Measurements from ENCODE around the gene CDKN2D.

Gene CDKN2D

GRCh38 chr19:10566658-10567410 is 1.9 kb downstream of the CDKN2D start:
- no peak for TF ChIP-seq CTCF (IDR thresholded peaks at IDR 0.05; ENCODE audit: insufficient read depth, low read depth, low read length, missing control alignments)
- peak; percentile 91 for DNase-seq (ENCODE audit: low read depth)
- peak overlapping the region; percentile 98 for H3K4me3 ChIP-seq (ENCODE audit: low read depth, low read length)

- H3K4me3 ChIP-seq (ENCODE audit: low read depth, low read length) = peak overlapping the region; percentile 98
- no peak for TF ChIP-seq CTCF (IDR thresholded peaks at IDR 0.05; ENCODE audit: insufficient read depth, low read depth, low read length, missing control alignments)
- DNase-seq (ENCODE audit: low read depth) = no peak
Observed at GRCh38 chr19:10566408-10566657, 2.4 kb downstream of the CDKN2D start.

GRCh38 chr19:10565567-10566407 is 3.0 kb downstream of the CDKN2D start, which contains the start of gene KRI1:
Gene KRI1 (minus strand): TSS chr19:10566010. CDS start chr19:10565999, 11 bp downstream.
- peak; percentile 34 for TF ChIP-seq CTCF (IDR thresholded peaks at IDR 0.05; ENCODE audit: insufficient read depth, low read depth, low read length, missing control alignments)
- DNase-seq (ENCODE audit: low read depth) = peak; percentile 99

GRCh38 chr19:10565028-10565566 is 3.7 kb downstream of the CDKN2D start:
- peak; percentile 55 for TF ChIP-seq CTCF (IDR thresholded peaks at IDR 0.05; ENCODE audit: insufficient read depth, low read depth, low read length, missing control alignments)

More at GRCh38 chr19:10565567-10566407, 3.0 kb downstream of the CDKN2D start, which contains the start of gene KRI1:
- H3K4me3 ChIP-seq (ENCODE audit: low read depth, low read length) = peak within 1 kb of the TSS; percentile 98

GRCh38 chr19:10562609-10563008 is 6.2 kb downstream of the CDKN2D start:
- no peak overlapping the region for H3K4me3 ChIP-seq (ENCODE audit: low read depth, low read length)
- TF ChIP-seq CTCF (IDR thresholded peaks at IDR 0.05; ENCODE audit: insufficient read depth, low read depth, low read length, missing control alignments) = no peak
- DNase-seq (ENCODE audit: low read depth) = no peak

More at GRCh38 chr19:10565028-10565566, 3.7 kb downstream of the CDKN2D start:
- H3K4me3 ChIP-seq (ENCODE audit: low read depth, low read length) = peak overlapping the region; percentile 98
- DNase-seq (ENCODE audit: low read depth) = peak; percentile 79

GRCh38 chr19:10560154-10560553 is 8.6 kb downstream of the CDKN2D start:
- no peak overlapping the region for H3K4me3 ChIP-seq (ENCODE audit: low read depth, low read length)
- TF ChIP-seq CTCF (IDR thresholded peaks at IDR 0.05; ENCODE audit: insufficient read depth, low read depth, low read length, missing control alignments) = no peak
- DNase-seq (ENCODE audit: low read depth) = no peak
